ENCODE measurements around the gene ZNF358.
A peak's percentile ranks its signal among the peaks of the same experiment; 100 is the strongest.

Gene ZNF358

DNA sequence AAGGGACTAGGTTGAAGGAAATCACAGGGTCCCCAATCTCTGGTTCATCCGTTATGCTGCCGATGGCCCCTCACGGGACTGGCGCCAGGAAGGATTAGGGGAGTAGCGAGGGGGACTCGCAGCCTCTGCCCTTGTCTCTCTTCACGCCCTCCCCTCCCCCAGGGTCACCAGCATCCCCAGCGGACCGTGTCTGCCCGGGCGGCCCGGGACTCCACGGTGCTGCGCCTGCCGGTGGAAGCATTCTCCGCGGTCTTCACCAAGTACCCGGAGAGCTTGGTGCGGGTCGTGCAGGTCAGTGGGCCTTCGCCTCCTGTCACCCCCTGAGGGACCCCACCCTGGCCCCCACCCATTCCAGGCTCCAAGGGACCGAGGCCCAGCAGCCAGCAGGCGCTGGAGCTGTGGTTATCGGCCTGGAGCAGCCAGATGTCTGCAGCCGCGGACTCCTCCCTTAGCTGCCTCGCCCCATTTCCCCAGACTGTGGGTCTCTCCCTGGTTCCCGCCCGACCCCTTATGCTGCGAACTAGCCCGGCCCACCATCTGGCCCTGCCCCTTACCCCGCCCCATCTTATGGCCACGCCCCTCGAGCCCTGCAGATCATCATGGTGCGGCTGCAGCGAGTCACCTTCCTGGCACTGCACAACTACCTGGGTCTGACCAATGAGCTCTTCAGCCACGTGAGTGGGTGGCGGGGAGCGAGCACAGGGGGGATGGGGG is 25.0 kb downstream of the ZNF358 start:
- peak; percentile 50 to 61 for DNase-seq

DNA sequence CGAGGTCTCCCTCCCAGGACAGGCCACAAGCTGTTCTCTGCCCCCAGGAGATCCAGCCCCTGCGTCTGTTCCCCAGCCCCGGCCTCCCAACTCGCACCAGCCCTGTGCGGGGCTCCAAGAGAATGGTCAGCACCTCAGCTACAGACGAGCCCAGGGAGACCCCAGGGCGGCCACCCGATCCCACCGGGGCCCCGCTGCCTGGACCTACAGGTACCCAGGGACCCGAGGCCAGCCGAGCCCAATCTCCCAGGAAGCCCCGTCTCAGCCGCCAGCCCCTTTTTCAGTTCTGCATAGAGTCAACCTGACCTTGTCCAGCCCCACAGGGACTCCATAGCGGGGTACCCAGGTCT is 25.5 kb downstream of the ZNF358 start:
- no peak for DNase-seq

DNA sequence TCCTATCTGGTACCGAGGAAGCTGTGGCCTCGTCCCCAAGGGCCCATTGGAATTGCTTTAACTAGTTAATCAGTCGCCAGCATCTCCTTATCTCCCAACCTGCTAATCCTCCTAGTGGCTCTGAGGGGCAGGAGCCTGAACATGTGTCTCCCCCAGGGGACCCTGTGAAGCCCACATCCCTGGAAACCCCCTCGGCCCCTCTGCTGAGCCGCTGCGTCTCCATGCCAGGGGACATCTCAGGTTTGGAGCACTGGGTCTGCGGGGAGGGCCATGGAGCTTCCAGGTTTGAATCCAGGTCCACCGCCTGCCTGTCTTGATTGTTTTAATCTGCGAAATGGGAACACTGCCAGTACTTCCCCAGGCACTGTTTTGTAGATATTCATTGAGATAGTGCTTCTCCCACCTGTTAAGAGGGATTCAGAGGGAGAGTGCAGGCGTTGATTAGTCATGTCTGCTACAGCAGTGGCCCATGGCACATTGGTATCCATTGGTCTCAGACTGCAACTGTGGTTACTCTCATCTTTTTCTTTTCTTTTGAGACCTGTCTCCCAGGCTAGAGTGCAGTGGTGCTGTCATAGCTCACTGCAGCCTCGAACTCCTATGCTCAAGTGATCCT is 26.0 kb downstream of the ZNF358 start:
- no peak for DNase-seq

DNA sequence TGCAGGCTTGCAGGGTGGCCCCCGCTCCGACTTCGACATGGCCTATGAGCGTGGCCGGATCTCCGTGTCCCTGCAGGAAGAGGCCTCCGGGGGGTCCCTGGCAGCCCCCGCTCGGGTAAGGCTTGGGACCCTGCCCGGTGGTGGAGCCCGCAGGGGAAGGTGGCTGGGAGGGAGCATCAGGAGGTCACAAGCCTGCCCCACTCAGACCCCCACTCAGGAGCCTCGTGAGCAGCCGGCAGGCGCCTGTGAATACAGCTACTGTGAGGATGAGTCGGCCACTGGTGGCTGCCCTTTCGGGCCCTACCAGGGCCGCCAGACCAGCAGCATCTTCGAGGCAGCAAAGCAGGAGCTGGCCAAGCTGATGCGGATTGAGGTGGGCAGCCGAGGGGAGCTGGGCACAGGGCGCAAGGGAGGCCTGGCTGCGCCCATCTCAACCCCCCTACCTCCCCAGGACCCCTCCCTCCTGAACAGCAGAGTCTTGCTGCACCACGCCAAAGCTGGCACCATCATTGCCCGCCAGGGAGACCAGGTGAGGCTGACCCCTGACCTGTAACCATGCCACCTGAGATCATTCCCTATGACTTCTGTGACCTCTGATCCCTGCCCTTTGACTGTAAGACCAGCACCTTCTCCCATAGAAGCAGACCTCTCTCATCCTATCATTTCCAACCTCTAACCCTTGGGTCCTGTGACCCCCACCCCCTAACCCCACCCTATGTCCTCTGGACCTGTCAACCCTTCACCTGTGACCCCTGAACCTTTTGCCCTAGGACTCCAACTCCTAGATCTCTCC is 26.8 kb downstream of the ZNF358 start:
- no peak for DNase-seq

DNA sequence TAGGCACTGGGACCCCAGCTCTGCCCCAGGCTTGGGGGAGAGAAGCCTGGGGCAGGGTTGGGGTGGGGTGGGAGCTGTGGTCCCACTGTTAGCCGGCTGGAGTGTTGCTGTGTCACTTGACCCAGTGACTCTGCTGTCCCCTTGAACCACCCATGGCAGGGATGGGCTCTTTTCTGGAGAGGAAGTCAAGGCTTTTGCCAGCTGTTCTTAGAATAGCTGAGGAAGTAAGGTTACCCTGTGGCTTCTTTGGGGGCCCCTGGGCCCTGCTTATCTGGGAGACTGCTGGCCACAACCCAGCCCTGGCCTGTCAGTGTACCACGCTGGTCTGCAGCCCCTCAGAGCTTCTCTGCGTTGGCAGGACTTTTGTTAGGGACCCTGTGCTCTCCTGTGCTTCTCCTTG is 28.7 kb downstream of the ZNF358 start:
- DNase-seq: no peak

DNA sequence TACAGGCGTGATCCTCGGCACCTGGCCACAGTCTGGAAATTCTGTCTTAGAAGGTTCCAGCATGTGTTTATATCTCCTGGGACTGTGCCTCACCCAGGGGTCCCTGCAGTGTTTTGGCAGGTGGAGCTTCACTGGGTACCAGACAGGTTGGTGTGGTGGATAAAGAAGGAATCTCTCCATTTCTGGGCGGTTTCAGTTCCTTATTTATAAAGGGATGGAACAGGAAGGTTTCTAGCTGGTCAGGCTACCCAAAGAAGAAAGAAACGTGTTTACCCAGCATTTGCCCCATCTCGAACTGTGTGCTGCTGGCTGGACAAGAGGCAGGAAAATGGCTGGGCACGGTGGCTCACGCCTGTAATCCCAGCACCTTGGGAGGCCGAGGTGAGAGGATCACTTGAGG is 29.4 kb downstream of the ZNF358 start:
- no peak for DNase-seq

DNA sequence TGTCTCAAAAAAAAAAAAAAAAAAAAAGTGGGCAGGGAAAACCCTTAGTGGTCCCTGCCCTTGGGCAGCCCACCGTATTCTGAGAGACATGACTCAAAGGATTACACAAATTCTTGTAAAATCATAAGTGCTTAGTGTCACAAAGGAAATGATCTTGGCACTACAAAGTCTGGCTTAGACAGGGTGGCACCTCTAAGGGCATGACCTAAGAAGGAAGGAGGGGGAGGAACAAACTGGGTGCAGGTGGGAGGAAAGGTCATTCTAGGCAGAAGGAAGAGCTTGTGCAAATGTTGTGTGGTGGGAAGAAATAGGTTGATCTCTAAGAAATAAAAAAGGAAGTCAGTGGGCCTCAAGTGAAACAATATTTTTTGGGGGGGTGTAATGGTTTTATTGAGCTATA is 30.0 kb downstream of the ZNF358 start:
- no peak for DNase-seq

DNA sequence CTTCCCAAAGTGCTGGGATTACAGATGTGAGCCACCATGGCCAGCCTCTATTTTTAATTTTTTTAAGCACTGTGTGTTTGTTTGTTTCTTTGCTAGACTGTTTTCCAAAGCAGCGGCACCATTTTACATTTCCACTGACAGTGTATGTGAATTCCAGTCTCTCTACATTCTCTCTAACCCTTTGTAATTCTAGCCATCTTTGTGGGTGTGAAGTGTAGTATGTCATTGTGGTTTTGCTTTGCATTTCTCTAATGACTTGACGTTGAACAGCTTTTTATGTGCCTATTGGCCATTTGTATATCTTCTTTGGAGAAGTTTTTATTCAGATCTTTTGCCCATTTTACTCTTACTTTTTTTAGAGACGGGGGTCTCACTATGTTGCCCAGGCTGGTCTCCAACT is 31.3 kb downstream of the ZNF358 start:
- DNase-seq: no peak

DNA sequence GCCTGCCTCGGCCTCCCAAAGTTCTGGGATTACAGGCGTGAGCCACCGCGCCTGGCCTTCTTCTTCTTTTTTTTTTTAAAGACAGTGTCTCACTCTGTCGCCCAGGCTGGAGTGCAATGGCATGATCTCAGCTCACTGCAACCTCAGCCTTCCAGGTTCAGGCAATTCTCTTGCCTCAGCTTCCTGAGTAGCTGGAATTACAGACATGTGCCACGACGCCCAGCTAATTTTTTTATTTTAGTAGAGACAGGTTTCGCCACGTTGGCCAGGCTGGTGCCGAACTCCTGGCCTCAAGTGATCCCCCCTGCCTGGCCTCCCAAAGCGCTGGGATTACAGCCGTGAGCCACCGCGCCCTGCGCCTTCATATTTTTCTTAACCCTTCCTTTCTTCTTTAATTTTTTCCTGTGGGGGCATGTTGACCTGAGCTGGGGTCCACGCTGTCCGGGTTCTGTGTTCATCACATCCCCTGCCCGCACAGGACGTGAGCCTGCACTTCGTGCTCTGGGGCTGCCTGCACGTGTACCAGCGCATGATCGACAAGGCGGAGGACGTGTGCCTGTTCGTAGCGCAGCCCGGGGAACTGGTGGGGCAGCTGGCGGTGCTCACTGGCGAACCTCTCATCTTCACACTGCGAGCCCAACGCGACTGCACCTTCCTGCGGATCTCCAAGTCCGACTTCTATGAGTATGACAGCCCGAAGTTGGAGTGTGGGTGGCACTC is 33.7 kb downstream of the ZNF358 start:
- no peak for DNase-seq

DNA sequence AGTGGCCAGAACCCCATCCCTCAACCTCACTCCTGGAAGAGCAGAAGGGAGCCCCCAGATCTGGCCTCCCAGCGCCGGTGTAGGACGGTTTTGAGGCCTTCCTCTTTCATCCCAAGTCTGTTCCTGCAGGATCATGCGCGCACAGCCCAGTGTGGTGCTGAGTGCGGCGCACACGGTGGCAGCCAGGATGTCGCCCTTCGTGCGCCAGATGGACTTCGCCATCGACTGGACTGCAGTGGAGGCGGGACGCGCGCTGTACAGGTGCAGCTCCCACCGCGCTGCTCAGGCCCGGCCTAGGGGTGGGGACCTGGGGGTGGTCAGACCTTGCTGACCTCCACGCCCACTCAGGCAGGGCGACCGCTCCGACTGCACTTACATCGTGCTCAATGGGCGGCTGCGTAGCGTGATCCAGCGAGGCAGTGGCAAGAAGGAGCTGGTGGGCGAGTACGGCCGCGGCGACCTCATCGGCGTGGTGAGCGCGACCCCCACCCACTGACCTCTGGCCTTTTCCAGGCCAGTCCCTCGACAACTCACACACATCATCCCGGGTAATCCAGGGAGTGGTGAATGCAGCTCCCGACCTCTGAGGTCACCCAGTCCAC is 34.4 kb downstream of the ZNF358 start:
- no peak for DNase-seq

DNA sequence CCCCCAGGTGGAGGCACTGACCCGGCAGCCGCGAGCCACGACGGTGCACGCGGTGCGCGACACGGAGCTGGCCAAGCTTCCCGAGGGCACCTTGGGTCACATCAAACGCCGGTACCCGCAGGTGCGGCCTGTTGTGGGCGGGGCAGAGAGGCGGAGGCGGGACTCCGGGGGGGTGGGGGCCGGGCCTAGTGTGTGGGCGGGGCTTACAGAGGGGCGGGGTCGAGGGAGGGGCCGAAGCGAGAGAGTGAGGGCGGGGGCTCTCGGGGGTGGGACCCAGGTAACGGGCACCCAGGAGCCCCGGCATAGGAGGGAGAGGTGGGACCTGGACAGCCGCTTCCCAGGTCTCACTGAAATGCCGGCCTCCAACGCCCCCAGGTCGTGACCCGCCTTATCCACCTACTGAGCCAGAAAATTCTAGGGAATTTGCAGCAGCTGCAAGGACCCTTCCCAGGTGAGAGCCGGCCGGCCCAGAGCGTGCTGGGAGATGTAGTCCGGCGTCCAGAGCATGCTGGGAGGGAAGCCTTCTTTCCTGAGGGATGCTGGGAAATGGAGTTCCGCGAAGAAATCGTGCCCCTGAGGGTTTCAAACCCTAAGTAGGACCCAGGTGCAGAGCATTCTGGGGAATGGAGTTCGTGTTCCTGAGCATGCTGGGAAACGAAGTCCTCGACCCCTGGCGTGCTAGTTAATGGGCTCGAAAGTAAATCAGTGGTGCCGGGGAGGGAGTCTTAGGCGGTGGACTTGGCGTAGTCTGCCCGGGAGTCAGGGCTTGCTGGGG is 35.3 kb downstream of the ZNF358 start:
- DNase-seq: peak; percentile 18 to 25

DNA sequence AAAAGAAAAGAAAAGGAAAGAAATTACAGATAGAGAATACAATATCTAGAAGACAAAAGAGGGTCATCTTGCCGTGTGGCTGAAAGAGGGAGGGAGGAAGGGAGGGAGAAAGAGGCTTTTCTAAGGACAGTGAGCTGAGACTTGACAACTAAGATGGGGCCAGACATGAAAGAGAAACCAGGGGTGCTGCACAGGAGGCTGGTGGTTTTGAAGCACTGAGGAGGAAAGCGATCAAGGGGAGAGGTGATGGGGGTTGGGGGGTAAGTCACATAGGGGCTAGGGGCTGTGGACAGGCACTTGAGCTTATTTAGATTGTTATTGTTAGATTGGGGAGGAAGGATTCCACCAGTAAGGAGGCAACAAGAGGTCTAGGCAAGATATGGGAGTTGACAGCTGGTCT is 36.9 kb downstream of the ZNF358 start:
- no peak for DNase-seq

DNA sequence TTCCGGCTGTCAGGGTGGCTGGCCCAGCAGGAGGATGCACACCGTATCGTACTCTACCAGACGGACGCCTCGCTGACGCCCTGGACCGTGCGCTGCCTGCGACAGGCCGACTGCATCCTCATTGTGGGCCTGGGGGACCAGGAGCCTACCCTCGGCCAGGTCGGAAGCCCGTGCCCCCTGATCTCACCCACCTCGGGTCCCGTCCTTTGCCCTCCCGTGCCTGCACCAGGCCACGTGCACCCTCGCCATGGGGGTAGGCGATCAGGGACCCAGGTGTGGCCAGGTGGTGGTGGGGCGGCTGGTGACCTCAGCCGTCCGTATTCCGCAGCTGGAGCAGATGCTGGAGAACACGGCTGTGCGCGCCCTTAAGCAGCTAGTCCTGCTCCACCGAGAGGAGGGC is 38.7 kb downstream of the ZNF358 start:
- DNase-seq: no peak

DNA sequence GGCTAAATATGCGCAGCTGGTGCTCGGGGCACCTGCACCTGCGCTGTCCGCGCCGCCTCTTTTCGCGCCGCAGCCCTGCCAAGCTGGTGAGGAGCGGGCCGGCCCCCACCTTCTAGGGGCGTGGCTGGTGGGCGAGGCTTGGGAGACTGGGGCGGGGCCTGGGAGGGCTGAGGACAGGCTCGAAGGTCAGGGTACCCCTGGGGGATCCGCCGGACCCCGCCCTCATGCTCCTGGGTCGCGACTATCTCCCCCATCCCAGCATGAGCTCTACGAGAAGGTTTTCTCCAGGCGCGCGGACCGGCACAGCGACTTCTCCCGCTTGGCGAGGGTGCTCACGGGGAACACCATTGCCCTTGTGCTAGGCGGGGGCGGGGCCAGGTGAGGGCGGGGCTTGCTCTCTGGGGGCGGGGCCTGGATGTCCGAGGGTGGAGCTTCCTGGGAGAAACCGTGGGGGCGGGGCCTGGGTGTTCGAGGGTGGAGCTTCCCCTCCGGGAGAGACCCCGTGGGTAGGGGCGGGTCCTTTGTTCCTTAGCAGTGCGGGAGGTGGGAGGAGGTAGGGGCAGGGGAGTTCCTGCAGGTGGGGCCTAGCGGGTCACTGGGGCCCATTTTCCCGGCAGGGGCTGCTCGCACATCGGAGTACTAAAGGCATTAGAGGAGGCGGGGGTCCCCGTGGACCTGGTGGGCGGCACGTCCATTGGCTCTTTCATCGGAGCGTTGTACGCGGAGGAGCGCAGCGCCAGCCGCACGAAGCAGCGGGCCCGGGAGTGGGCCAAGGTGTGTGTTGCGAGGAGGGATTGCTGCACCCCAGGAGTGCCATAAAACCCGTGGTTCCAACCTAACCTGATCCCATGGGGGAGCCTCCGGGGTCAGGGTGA is 39.3 kb downstream of the ZNF358 start:
- DNase-seq: peak; percentile 38 to 43

DNA sequence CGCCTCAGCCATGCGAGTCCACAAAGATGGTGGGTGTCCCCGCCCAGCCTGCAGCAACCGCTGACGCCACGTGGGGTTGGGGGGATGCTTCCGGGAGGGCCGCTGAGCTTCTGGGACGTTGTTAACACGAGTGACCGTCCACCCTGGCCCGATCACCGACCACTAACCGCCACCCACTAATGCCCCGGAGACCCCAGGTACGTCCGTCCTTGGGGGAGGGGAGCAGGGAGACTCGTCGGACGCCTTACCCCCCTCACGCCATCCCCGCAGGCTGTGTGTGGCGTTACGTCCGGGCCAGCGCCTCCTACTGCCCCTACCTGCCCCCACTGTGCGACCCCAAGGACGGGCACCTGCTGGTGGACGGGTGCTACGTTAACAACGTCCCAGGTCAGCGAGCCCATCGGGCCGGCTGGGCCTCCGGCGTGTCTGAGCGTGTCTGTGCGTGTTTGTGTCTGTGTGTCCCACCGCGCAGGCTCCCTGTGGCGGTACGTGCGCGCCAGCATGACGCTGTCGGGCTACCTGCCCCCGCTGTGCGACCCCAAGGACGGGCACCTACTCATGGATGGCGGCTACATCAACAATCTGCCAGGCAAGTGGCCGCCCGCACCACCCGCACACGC is 40.9 kb downstream of the ZNF358 start:
- DNase-seq: no peak

DNA sequence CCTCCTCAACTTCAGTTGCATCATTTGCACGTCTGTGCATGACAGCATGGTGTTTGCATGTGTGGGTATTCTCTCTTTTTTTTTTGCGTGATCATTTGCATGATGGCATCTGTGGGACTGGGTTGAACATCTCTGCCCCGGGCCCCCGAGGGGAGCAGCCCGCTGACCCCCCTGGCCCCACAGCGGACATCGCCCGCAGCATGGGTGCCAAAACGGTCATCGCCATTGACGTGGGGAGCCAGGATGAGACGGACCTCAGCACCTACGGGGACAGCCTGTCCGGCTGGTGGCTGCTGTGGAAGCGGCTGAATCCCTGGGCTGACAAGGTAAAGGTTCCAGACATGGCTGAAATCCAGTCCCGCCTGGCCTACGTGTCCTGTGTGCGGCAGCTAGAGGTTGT is 42.8 kb downstream of the ZNF358 start:
- DNase-seq: no peak

DNA sequence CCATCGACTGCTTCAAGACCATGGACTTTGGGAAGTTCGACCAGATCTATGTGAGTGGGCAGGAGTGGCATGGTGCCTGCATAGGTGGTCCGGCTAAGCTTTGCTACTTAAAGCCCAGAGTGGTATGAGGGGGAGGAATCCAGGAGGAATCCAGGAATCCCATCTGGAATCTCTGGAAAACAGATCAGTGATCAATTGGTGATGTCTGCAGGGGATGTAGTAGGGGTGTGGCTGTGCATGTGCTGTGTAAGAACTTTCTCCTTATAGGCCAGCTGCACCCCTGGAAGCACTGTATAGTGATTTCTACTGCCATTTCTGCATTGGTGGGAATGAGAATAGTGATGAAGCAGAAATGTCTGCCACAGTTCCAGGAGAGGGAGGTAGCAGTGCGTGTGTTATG is 43.2 kb downstream of the ZNF358 start:
- no peak for DNase-seq

DNA sequence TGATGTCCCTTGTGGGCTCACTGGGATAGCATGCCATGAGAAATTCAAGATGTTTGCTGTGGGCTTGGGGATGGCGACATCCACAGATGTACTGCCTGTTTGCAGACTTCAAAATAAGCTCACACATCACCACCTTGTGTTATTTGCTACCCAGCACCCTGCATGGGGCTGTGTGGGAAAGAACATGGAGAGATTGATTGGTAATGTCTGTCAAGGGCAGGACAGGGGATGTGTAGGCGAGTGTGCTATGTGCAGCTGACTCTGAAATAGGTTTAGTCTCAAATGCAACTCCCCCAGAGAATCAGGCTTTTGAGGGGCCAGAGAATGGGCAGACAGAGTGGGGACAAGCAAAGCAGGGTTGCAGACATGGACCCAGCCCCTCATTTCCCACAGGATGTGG is 44.4 kb downstream of the ZNF358 start:
- no peak for DNase-seq

DNA sequence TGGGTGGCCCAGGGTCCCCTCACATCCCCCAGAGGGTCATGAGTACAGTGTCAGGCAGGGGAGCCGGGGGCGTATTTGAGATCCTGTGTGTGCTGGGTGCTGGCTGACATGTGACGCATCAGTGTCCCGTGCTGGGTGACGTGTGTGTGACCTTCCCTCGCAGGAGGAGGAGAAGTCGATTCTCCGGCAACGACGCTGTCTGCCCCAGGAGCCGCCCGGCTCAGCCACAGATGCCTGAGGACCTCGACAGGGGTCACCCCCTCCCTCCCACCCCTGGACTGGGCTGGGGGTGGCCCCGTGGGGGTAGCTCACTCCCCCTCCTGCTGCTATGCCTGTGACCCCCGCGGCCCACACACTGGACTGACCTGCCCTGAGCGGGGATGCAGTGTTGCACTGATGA is 45.4 kb downstream of the ZNF358 start:
- no peak for DNase-seq

DNA sequence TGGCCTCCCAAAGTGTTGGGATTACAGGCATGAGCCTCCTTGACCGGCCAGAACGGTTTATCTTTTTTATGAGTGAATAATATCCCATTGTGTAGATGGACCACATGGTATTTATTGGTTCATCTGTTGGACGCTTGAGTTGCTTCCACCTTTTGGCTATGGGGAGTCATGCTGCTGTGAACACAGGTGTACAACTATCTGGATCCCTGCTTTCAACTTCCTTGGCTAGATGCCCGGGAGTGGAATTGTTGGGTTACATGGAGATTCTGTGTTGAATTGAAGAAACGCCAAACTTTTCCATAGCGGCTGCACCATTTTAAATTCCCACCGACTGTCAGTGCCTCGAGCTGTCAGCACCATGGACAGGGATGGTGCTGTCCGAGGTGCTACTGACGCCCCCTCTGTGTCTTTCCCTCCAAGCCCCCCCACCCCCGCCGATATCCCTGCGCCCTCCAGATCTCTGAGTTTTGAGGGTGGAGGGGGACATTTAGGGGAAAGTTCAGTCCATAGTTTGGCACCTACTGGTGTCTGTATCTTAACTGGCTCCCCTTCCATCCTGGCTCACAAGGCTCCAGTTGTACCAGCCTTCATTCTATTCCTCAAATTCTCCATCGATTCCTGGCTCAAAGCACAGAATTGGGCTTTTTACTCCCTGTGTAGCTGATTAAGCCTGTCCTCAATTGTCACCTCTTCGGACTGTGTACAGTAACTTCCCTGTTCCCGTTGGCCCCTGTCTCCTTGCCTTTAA is 46.9 kb downstream of the ZNF358 start:
- DNase-seq: no peak

Measured in activated CD4-positive, alpha-beta T cell treated with anti-CD3 and anti-CD28 coated beads, Interleukin-2, amount 50 U/mL, for 48 hours (primary cell).